Ammon's horn (tissue), 1 donor: Measurements from ENCODE around the gene BCAR1.

Experiments
- DNase-seq: peaks from one replicate; pipeline ENCODE4 v3.0.0-alpha.2; 2016; ENCODE audit warnings: low spot score

BCAR1 gene

GRCh38 chr16:75203667-75204409, 47.6 kb downstream of the BCAR1 start:
- DNase-seq: no peak

- DNase-seq: no peak
These were observed 48.3 kb downstream of the BCAR1 start for GRCh38 chr16:75203096-75203495.

- DNase-seq: no peak
These were observed 49.3 kb downstream of the BCAR1 start for GRCh38 chr16:75202069-75202590.

GRCh38 chr16:75198135-75198600, 53.3 kb downstream of the BCAR1 start:
- DNase-seq: no peak

GRCh38 chr16:75197522-75198134, 53.8 kb downstream of the BCAR1 start:
- no peak for DNase-seq

- DNase-seq: no peak
These were observed 54.6 kb downstream of the BCAR1 start for GRCh38 chr16:75196836-75197235.

GRCh38 chr16:75195811-75196790, 55.3 kb downstream of the BCAR1 start:
- no peak for DNase-seq

- no peak for DNase-seq
These were observed 57.5 kb downstream of the BCAR1 start for GRCh38 chr16:75193730-75194444.

GRCh38 chr16:75193265-75193650, 58.2 kb downstream of the BCAR1 start:
- no peak for DNase-seq

GRCh38 chr16:75192606-75193264, 58.7 kb downstream of the BCAR1 start:
- DNase-seq: no peak

- DNase-seq: no peak
These were observed 61.7 kb downstream of the BCAR1 start for GRCh38 chr16:75189638-75190245.

GRCh38 chr16:75188832-75189477, 62.5 kb downstream of the BCAR1 start:
- no peak for DNase-seq

GRCh38 chr16:75181630-75182029, 69.8 kb downstream of the BCAR1 start:
- DNase-seq: no peak

- no peak for DNase-seq
These were observed 72.2 kb downstream of the BCAR1 start for GRCh38 chr16:75179208-75179607.
